ENCODE data around the gene ATAT1.
A peak's percentile ranks its signal among the peaks of the same experiment; 100 is the strongest.

The ATAT1 gene

GRCh38 chr6:30614044-30614842 lies 12.4 kb upstream of the ATAT1 start:
- peak in 1 of 2 donors; percentile 14 for DNase-seq

DNA sequence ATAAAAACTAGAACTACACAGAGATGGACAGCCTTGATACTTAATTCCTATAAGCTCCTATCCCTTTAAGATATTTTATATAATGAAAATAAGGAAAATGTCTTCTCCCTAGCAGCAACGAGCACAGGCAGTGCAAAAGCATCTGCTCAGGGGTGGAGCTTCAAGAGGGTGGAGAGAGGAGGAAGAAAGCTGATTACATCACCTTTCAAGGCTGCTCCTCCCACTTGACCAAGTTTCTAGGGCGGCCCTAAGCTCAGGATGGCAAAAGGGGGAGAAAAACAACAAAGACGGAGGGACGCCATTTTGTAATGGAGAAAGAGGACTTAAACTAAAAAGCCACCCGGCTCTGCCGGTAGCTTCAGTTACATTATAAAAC lies 11.8 kb upstream of the ATAT1 start:
- peak; percentile 84 to 86 for DNase-seq

GRCh38 chr6:30615219-30615957 lies 11.3 kb upstream of the ATAT1 start:
- peak; percentile 33 to 36 for DNase-seq

- DNase-seq: peak; percentile 28 to 31
Measured at GRCh38 chr6:30615958-30616810, 10.5 kb upstream of the ATAT1 start.

- DNase-seq: peak; percentile 98 to 99
Measured at GRCh38 chr6:30616811-30617564, 9.7 kb upstream of the ATAT1 start, which contains the start of gene PPP1R10. PPP1R10 (minus strand) TSS chr6:30617243; CDS start chr6:30609944, 7,299 bp downstream.

- DNase-seq: peak; percentile 97 to 99
Measured at GRCh38 chr6:30617565-30618269, 9.0 kb upstream of the ATAT1 start, which contains the start of gene MRPS18B. MRPS18B (plus strand) TSS chr6:30617840; CDS start chr6:30617866, 26 bp downstream.

DNA sequence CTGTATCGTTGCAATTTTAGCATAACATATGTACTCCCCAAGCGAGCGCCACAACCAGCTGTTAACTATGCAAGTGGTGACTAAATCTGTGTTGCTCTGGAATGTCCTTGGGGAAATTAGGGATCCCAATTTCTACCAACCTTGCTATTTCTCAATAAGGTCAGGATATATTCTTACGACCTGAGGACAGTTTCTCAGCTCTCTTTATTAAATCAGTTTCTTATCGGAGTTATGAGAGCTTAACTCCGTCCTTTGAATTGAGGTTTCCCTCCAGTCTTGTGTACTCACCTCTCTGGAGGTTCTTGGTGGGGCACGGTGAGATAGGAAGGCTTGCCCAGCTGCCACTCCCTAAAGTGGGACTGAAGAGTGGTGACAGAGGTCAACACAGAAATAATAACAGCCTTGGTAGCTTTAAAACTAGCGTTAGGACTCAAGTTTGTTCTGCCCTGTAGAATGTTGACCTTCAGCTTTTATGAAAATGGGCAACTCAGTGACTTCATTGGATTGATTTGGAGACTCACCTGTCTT lies 8.3 kb upstream of the ATAT1 start:
- DNase-seq: no peak

GRCh38 chr6:30619561-30619960 lies 7.1 kb upstream of the ATAT1 start:
- no peak for DNase-seq

GRCh38 chr6:30625511-30625910 lies 1.2 kb upstream of the ATAT1 start:
- DNase-seq: no peak

DNA sequence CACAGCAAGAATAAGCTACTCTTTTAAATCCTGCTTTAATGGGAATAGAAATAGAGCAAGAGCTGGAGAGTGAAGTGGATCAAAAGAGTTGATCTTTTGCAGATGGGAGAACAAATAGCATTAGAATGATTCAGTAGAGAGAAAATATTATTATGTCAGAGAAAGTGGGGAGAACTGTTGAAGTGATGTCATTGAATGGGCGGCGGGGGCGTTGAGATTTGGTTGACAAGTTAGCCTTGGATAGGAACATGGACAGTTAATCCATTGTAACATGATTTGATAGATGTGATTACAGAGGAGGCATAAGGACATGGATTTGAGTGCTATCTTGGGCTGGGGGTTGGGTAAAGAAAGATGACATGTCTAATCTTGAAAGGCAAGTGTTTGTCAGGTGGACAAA lies 9.2 kb downstream of the ATAT1 start:
- DNase-seq: no peak

- no peak for DNase-seq
Measured at GRCh38 chr6:30640481-30640880, 13.8 kb downstream of the ATAT1 start.

- DNase-seq: no peak
Measured at GRCh38 chr6:30641048-30641447, 14.4 kb downstream of the ATAT1 start.

DNA sequence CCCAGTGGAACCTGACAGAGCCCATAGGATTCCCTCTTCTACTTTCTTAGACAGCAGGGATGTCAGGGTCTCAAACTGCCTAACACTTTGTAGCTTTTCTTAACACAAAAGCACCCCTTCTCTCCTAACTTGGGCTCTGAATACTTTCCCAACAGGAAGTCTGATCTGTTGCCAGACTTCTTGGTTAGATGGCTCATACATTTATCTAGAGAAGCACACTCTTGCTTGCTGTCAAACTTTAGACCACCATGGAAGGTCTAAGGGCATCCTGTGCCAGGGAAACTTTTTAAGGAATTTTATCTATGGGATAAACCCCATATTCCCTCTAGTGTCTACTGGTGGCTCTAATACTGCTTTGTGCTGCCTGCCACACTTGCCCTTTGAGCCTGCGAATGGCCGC lies 17.0 kb downstream of the ATAT1 start:
- no peak for DNase-seq

DNA sequence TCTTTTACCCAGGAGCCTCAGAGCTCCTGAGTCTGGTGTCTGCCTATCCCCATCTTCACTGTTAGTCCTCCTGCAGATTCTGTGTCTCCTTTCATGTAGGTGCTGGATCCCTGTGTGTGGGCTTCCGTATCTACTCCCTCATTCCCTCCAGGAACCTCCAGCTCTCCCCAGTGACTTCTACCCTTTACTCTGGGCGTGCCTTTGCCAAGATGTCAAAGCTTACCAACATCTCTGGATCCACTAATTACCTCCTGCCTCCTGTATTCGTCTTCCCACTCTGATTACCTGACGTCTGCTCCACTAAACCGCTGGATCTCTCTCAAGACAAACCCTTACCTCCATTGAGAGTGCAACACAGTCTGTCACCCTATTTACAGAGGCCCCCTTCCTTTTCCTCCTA lies 18.1 kb downstream of the ATAT1 start:
- DNase-seq: no peak

DNA sequence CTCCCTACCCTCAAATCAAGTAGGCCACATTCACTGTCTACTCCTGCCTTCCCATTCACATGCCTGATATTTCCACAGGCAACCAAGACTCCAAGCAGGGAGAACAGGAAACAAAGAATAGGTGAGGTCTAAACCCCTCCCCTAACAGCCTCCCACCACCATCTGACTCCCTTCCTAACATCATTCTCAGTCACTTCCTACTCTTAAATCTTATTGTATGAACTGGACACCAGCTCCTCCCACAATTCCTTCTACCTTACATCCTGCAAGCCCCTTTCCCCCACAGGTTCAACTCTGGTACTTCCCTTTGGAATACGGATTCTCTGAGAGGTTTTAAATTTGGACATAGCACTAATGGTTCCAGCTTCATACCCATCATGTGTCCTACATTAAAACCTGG lies 19.3 kb downstream of the ATAT1 start:
- DNase-seq: no peak

DNA sequence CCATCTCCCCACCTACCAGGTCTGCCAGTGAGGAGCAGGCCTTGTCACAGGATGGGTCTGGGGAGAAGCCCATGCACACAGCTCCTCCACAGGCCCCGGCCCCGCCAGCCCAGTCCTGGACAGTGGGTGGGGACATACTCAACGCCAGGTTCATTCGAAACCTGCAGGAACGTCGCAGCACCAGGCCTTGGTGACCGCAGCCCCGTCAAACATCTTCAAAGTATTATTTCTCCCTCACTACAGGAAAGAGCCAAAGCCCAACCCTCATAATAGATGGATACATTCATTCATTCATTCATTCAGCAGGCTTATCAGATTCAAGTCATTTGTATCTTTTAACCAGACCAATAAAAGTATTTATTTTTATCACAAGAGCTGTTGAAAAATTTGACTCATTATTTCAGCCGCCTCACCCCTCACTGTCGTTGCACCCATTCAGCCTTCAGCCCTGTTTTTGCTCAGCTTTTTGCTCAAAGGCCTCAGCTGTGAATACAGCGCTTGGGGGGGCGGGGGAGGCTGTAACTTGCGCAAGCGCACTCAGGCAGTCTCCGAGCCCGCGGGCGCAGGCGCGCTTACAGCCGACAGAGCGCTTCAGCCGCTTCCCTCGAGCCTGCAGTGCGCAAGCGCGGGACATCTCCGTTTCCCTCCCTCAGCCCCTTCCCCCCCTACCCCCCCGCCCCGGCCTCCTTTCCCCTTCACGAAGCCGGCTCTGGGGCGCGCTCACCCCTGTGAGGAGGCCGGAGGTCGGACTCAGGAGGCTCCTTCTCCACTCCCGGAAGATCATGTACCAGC lies 20.0 kb downstream of the ATAT1 start, which contains the start of gene C6orf136:
C6orf136 (plus strand) TSS at position 684 of the 792 bp plus-strand sequence; CDS start at position 783, 99 bp downstream.
- DNase-seq: peak; percentile 93

GRCh38 chr6:30647242-30648116 lies 20.8 kb downstream of the ATAT1 start:
- peak; percentile 77 to 80 for DNase-seq

- no peak for DNase-seq
Measured at GRCh38 chr6:30651143-30651542, 24.5 kb downstream of the ATAT1 start.
